8988T (cell line): ENCODE data around the gene TMEM184B.

Experiments
- DNase-seq: peaks from one replicate; pipeline ENCODE4 v3.0.0; 2011

TMEM184B gene

DNA sequence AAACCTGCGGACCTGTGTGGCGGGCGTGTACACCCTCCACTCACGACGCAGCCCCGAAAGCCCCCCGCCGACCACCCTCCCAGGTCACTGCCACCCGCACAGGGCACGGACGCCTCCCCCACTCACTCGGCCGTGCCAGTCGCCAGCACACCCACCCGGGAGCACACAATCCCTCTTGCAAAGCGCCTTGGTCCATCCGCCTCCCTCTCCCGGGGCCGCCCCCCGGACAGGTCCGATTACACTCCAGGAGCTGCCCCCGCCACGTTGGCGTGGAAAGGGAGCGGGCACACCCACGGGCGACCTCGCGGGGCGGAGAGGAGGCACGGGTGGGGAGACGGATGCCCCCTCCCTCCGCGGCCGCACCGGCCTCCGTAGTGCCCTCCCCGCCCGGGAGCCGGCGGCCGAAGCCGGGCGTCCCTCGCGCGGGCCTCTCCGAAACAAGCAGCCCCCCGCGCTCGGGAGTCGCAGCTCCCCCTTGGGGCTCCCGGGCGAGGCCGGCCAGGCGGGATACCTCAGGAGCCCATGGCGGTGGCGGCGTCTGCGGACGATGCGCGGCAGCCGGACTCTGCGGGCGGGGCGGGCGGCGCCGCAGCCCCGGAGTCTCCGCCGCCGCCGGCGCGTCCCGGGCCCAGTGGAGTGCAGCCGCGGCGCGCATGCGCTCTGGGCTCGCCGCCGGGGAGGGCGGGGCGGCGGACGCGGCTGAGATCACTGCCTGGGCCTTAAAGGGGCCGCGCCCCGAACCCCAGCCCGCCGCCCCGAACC lies at the start of gene TMEM184B:
Gene TMEM184B, minus strand, starts transcription at position 638 of the 762 bp plus-strand sequence. CDS start 25,049 bp downstream, outside the sequence.
- DNase-seq: peak; percentile 78

DNA sequence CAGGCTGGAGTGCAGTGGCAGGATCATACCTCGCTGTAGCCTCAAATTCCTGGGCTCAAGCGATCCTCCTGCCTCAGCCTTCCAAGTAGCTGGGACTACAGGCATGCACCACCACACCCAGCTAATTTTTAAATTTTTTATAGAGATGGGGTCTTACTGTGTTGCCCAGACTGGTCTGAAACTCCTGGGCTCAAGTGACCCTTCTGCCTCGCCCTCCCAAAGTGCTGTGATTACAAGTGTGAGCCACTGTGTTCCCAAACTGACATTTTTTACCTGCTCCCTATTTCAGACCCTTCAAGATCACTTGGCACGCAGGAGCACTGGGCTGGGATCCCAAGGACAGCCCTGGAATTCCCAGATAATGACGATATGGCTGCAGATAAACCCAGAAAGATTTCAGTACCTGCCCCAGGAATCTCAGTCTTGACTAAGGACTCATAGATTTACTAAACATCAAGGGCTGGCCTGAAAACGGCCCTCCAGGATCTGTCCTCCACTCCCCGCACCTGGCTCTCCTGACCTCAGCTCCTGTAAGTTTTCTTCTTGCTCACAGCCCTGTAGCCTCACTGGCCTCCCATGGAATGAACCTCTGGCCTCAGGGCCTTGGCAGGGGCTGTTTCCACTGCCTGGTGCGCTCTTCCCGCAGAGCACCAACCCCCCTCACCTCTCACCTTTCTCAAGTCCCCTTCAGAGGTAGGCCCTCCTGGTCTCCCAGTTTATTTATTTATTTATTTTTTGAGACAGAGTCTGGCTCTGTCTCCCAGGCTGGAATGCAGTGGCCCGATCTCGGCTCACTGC lies 48.0 kb upstream of the TMEM184B start:
- no peak for DNase-seq

DNA sequence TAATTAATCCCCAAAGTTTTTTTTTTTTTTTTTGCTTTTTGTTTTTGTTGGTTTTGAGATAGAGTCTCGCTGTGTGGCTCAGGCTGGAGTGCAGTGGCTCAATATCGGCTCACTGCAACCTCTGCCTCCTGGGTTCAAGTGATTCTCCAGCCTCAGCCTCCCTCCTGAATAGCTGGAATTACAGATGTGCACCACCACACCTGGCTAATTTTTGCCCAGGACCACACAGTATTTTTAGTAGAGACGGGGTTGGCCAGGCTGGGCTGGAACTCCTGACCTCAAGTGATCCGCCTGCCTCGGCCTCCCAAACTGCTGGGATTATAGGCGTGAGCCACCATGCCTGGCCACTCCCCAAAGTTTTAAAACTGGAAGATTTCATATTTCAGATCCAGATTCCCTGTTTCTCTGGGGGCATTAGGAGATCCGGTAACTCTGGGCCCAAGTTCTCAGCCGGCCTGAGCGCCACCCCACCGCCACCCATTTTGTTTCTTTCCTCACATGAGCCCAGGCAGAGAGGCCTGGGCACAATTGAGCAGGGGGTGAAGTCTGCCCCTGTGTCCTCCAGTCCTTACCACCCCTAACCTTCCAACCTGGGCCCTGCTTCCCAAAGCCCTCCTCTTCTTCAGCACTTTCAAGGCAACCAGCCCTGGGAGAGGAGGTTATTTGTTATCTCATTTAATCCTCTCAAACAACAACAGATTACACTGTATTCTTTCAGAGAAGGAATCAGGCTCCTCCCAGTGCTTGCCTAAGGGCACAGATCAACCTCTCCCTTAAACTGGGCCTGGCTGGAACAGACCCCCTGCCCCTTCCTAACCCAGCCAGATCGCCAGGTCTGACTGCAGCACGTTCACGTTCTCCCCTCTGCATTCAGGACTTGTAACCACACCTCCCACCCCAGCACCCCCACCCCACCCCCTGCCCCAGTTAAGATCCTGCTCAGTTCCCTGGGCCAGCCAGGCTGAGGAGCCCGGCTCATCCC lies 46.3 kb upstream of the TMEM184B start:
- no peak for DNase-seq

DNA sequence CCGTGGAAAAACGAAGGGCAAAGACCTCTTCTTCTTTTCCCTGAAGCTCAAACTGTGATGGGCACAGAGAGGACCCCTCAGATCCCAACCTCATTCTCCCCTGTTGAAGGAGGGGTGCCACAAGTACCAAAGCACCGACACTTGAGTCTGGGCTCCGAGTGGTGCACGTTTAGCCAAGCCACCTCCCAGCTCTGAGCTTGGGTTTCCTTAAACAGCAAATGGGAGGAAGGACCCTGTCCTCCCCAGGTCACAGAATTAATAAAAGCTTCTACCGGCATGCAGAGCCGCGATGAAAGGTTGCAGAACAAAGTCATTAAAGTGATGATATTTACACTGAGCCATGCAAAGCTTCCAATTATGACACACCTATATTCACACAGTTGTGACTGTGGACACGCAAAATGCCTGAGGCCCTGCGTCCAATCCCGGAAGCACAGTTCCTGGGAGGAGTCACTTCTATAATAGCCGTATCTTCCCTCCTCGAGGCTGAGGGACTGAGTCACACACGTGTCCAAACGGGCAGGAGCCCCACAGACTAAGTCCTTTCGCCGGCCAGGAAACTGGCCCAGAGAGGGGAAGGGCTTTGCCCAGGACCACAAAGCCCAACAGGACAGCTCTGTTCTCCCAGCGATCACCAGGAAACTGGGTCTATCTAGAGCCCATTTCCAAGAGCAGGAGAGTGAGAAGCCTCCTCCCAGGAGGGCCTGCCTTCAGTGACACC lies 45.3 kb upstream of the TMEM184B start:
- peak; percentile 76 for DNase-seq

DNA sequence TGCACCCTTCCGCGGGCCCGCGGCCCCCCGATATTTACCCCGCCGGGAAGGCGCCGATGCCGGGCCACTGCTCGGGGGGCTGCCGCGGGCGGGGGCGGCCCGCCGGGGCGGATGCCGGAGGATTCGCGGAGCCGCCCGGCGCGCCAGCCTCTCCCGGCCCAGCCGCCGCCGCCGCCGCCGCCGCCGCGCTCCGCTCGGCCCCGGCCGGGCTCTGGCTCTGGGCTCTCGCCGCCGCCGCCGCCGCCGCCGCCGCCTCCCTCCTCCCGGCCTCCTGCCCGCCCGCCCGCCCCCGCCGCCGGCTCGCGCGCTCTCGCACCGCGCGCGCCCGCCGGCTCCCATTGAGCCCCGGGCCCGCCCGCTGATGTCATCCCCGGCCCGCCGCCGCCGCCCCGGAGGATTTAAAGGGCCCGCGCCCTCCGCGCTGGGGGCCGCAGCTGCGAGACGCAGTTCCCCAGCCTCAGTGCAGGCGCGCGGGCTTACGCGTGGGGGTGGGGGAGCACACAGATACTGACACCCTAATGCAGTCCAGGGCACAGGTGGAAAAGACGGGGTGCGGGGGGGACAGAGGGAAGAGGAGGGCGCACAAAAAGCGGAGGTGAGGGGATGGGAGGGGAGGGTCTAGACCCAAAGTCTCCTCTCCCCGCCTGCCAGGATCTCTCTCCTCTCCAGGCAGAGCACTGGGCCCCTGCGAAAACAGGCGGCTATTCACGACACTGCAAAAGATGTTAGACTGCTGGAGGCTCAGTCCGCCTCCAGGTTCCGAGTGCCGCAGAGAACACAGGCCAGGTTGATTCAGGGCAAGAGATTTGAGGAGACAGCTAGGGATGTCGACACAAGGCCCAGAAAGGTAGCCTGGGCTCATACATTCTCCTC lies 44.5 kb upstream of the TMEM184B start, which contains the start of gene CSNK1E:
Gene CSNK1E, minus strand, starts transcription at position 312 of the 873 bp plus-strand sequence. CDS start 3,276 bp downstream, outside the sequence.
- DNase-seq: peak; percentile 88

DNA sequence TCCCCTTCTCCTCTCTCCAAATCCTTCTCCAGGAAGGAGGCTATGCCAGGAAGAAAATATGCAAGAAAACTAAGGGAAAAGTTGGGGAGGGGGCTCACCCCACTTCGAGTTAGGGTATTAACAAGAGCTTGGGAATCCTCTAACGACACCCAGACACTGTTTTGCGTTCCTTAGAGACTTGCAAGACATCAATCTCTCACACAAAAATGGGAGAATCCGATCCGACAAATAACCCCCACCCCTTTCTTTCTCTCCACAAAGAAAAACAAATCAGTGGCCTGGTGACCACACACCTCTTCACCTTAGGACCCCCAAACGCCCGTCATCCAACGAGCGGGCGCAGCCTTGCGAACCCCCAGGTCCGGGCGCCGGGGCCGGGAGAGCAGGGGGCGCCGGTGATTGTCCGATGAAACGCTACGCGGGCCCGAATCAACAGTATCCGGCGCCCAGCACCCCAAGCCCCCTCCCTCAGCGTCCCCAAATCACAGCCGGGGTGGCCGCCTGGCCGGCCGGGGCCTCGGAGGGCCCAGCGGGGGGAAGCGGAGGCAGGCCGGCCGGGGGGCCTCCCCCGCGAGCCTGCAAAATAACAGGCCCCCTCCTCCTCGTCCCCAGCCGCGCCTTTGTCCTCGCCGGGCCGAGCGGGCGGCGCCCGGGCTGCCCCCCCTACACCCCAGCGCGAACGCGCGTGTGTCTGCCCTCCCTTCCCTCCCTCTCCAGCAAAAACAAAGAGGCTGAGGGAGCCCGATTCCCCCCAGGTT lies 43.7 kb upstream of the TMEM184B start:
- no peak for DNase-seq

- DNase-seq: no peak
These were observed 43.1 kb upstream of the TMEM184B start for GRCh38 chr22:38315823-38316363.

GRCh38 chr22:38314933-38315822 lies 42.4 kb upstream of the TMEM184B start:
- no peak for DNase-seq

DNA sequence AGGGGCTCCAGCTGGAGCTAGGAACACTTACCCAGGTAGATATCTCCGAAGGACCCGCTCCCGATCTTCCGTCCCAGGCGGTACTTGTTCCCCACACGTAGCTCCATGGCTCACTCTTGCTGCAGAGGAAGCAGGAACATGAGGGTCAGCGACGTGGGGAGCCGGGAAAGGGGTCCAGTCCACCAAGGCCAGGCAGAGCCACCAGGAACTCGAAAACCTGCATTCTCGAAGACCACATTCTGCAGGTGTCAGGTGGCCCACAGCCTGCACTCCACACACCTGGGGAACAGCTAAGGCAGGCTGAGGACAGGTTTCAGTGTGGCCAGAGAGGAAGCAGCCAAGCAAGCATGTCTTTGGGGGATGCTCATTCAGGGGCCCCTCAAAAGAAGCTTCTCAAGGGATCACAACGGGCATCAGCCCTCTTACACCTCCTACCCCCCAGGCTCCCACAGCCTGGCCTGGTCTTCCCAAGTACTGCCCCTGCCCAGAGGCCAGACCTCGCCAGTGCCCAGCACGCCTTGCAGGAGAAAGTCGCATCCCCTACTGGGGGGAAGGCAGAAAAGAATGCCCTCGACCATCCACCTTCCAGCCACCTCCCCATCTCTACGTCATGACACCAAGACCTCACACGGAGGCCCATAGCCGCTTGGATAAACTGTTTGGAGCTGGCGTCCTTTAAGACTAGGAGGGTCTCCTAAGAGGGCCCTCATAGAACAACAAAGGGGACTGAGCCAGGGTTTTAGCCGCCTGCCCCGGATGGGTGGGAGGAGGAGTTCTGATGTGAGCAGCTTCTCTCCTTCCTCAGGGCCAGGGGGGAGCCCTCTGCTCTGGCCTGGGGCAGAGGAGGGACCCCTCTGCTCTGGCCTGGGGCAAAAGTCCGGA lies 41.5 kb upstream of the TMEM184B start:
- no peak for DNase-seq

DNA sequence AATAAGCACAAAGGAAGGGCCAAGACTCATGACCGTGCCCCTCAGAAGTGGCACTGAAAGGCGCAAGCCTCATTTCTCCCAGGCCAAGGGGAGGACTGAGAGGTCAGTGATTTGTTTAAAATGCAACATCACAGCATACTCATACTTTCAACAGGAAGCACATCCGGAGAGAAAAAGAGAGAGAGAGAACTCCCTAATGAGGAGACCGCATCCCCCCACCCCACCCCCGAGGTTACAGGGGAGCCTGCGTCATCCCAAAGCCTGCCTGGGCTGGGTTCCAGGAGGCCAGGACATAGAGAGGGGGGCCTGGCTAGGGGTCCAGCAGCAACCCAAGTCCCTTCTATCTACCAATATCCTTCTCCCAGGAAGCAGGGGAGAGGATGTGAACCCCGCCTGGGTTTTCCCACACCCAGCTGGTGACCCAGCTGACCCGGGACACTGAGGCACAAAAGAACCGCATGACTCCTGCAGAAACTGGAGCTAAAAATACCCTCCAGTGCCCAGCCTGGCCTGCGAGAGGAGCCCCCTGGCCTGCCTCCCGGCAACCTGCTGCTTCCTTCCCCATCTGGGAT lies 40.7 kb upstream of the TMEM184B start:
- no peak for DNase-seq

DNA sequence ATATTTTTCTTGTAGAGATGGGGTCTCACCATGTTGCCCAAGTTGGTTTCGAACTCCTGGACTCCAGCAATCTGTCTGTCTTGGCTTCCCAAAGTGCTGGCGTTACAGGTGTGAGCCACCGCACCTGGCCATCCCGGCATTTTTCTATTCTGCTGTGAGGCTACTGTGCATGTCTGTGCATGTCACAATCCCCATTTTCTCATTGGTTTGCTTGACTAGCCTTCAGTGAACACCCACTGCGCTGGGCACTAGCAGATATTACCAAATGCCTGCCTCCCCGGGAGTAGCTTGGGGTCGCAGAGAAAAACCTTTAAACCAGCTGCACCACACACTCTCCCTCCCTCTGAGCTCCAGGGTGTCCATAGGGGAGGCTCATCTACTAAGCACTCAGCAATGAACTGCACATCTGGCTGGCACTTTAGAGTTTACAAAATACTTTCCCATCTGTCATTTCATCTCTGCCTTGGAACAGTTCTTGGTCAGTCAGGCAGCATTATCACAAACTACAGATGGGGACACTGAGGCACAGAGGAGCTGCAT lies 39.5 kb upstream of the TMEM184B start:
- no peak for DNase-seq

GRCh38 chr22:38311323-38311620 lies 38.5 kb upstream of the TMEM184B start:
- no peak for DNase-seq

DNA sequence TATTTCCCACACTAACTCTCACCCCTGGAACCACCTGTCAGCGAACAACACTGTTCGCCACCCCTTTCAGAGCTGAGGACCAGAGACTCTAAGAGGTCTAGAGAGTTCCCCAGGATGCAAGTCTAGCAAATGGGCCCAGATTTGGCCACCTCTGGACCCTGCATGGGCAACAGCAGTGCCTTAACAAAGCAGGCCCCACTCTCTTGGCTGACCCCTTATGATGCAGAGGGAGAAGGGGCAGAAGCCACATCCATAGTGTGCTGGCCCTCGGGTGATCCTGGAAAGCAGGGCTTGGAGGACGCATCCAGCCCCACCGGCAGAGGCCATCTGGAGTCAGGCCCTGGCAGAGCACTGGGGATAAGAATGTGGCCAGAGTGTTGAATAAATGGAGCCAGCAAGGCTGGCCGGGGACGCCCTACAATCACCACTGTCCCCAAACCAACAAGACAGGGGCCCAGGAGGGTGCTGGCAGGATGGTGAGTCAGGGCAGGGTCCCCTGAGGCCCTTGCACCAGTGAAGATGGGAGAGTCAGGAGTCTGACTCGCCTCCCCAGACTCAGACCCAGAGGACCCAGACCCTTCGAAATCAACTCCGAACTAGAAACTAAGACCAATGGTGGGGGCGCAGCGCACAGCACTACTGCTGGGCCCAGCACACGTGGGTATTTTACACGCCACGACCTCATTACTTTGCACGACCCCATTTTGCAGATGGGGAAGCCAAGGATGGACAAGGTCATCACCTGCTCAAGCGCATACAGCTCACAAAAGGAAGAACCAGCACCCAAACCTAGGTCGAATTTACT lies 37.9 kb upstream of the TMEM184B start:
- no peak for DNase-seq

DNA sequence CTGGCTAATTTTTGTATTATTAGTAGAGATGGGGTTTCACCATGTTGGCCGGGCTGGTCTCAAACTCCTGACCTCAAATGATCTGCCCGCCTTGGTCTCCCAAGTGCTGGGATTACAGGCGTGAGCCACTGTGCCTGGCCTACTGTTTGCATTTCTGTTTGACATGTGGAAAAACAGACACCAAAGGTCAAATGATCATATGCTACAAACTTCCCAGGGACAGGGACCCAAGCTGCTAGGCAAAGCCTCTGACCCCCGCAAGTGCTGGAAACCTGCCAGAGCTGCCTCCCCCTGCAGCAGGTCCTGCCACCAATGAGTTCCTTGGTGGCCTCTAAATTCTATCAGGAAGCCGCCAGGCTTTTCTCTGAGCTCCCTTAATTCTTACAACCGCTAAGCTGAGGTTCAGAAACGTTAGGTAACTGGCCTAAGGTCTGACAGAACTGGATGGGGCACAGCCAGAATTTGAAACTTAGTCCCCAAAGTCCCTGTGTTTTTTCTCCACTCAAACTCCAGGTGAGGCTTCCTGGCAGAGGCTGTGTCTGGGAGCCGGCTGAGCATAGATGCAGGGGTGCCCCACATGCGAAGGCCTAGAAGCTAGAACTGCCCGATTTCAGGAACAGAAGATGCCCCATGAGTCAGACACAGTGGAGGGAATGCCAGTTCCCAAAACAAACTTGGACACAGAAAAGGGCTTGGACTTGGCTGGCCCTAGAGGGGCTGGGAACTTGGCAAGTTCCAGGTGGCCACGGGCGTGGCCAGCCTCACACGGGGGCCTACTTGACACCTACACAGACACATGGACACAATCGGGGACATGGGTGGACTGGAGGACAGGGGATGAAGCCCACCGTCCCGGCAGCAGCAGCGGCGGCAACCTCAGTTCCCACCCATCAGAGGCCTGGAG lies 37.1 kb upstream of the TMEM184B start:
- DNase-seq: no peak

DNA sequence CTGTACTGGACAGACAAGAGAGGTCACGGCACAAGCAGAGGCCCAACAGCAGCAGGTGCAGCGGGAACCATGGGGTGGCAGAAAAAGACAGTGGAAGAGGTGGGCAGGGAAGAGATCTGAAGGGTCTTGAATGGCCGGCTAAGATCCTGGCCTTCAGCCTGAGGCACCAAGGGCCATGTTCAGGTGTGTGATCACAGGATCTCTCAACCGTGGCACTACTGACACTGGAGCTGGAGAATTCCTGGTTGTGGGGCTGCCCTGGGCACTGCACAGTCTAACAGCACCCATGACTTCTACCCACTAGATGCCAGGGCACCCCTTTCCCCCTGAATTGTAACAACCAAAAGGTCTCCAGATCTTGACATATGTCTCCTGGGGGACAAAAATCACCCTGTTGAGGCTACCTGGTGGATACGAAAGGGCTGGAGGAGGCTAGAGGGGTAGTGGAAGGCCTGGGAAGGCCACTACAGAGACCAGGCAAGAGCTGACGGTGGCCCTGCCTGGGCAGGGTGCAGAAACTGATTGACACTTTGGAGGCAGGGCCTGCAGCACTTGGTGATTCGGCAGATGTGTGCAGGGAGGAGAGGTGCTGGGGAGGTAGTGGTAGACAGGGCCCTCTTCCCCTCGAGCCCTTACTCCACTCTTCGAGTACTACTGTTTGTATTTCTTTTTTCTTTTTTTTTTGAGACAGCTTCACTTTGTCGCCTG lies 36.1 kb upstream of the TMEM184B start:
- no peak for DNase-seq
